Peyer's patch (tissue), 4 donors: ENCODE results near the gene DNAJC8. TPM values are rescaled to one million over a fixed set of nuclear protein-coding genes. Genes with fewer than 3 reads are reported as not detected.

Experiments
- DNase-seq, 3 donors: peaks; one replicate each; pipeline ENCODE4 v3.0.0-alpha.2; 2017 to 2019
- H3K27ac ChIP-seq, 4 donors: fragments of 200-600 bp; sonication (generic); one replicate each; pipeline ENCODE4 v1.5.1; 2016 to 2019
- H3K27me3 ChIP-seq, 2 donors: fragments of 200-600 bp; sonication (generic); one replicate each; pipeline ENCODE4 v1.5.1; 2019
- H3K36me3 ChIP-seq, 3 donors: fragments of 200-600 bp; sonication (generic); one replicate each; pipeline ENCODE4 v1.5.1; 2016 to 2019
- H3K4me1 ChIP-seq, 4 donors: fragments of 200-600 bp; sonication (generic); one replicate each; pipeline ENCODE4 v1.5.1; 2016 to 2019
- H3K4me3 ChIP-seq, 4 donors: fragments of 200-600 bp; sonication (generic); 1 replicate in 3 of 4; 2 replicates in 1 of 4; pipeline ENCODE4 v1.5.1; 2016 to 2019; ENCODE audit warnings: mild to moderate bottlenecking in 1 of 4
- H3K9me3 ChIP-seq, 4 donors: fragments of 200-600 bp; sonication (generic); one replicate each; pipeline ENCODE4 v1.5.1; 2016 to 2019; ENCODE audit warnings: mild to moderate bottlenecking in 1 of 4
- CTCF ChIP-seq, 6 experiments: fragments of 450-650 bp in 4 of 6; fragments of 200-600 bp in 2 of 6; sonication (generic) in 1 of 6; IDR thresholded peaks; one replicate each; pipeline ENCODE4 v1.5.1; 2017 to 2019; ENCODE audit warnings: antibody characterized with exemption in 6 of 6, mild to moderate bottlenecking in 3 of 6, moderate library complexity in 1 of 6
- POLR2A ChIP-seq, 2 donors: fragments of 450-650 bp; IDR thresholded peaks; one replicate each; pipeline ENCODE4 v1.5.1; 2017; ENCODE audit warnings: antibody characterized with exemption in 2 of 2, mild to moderate bottlenecking in 2 of 2, moderate library complexity in 2 of 2
- total RNA-seq, 4 donors: library from RNA; depleted of rRNA; stranded (reverse); fragments of >200 nt; gene quantifications; one replicate each; pipeline ENCODE4 v1.1.0, GENCODE V29; 2016

The DNAJC8 gene
- total RNA-seq, 4 donors from 2014 or later = 25.9 to 52.8 (median 33.0) TPM

- Histone ChIP-seq H3K27me3 (no peaks in the 10 kb centered on the region), H3K9me3 (no peaks in the 10 kb centered on the region), H3K36me3 (peaks cover 0 to 26% (median 0%) of the 10 kb centered on the region in 3 donors), H3K4me1 (peaks cover 0 to 31% (median 0%) of the 10 kb centered on the region in 4 donors), H3K4me3 (no peak overlapping the region), H3K27ac (no peak overlapping the region)
- DNase-seq = no peak
- TF ChIP-seq POLR2A (IDR thresholded peaks at IDR 0.05) = no peak
Observed at GRCh38 chr1:28266920-28267322, 34.1 kb upstream of the DNAJC8 start.

GRCh38 chr1:28265577-28265976 is 32.7 kb upstream of the DNAJC8 start:
- DNase-seq = no peak
- H3K27me3 ChIP-seq = no peaks in the 10 kb centered on the region
- peaks cover 0 to 15% (median 0%) of the 10 kb centered on the region in 3 donors for H3K36me3 ChIP-seq
- no peak overlapping the region for H3K4me3 ChIP-seq
- peaks cover 0 to 43% (median 0%) of the 10 kb centered on the region in 4 donors for H3K4me1 ChIP-seq
- no peaks in the 10 kb centered on the region for H3K9me3 ChIP-seq
- no peak for TF ChIP-seq POLR2A (IDR thresholded peaks at IDR 0.05)
- TF ChIP-seq CTCF (IDR thresholded peaks at IDR 0.05) = no peak
- no peak overlapping the region for H3K27ac ChIP-seq

DNA sequence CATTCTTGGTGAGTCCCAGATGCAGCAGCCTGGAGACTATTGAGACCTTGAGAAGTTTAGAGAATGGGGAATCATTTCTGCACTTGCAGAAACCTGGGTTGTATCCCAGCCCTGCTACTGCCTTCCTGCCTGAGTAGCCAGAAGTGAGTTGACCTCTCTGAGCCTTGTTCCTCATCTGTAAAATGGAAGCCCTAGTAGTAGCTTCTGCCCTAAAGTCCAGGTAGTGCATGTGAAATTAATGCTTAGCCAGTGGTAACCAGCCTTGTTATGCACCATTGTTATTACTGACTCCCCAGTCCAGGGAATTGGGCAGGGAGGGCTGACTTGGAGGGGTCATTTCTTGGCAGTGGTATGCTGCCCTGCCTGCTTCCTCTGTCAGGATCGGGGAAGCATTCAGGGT is 32.1 kb upstream of the DNAJC8 start:
- peaks cover 0 to 43% (median 0%) of the 10 kb centered on the region in 4 donors for H3K4me1 ChIP-seq
- no peak for TF ChIP-seq POLR2A (IDR thresholded peaks at IDR 0.05)
- no peak for TF ChIP-seq CTCF (IDR thresholded peaks at IDR 0.05)
- no peak for DNase-seq
- H3K27me3 ChIP-seq = no peaks in the 10 kb centered on the region
- peaks cover 0 to 10% (median 0%) of the 10 kb centered on the region in 3 donors for H3K36me3 ChIP-seq
- H3K27ac ChIP-seq = no peak overlapping the region
- H3K4me3 ChIP-seq = no peak overlapping the region
- H3K9me3 ChIP-seq = no peaks in the 10 kb centered on the region

- no peak for DNase-seq
- Histone ChIP-seq H3K27ac (peak overlapping the region in 2 of 4 donors; percentile 85 to 94), H3K9me3 (no peaks in the 10 kb centered on the region), H3K36me3 (no peaks in the 10 kb centered on the region), H3K27me3 (no peaks in the 10 kb centered on the region), H3K4me1 (peaks cover 0 to 49% (median 0%) of the 10 kb centered on the region in 4 donors), H3K4me3 (peak overlapping the region; percentile 68 to 99 (median 86))
- TF ChIP-seq POLR2A (IDR thresholded peaks at IDR 0.05) (no peak), CTCF (IDR thresholded peaks at IDR 0.05) (no peak)
Observed at GRCh38 chr1:28260803-28261174, 28.0 kb upstream of the DNAJC8 start.

GRCh38 chr1:28259934-28260802 is 27.3 kb upstream of the DNAJC8 start:
- H3K4me1 ChIP-seq = peaks cover 0 to 47% (median 0%) of the 10 kb centered on the region in 4 donors
- H3K4me3 ChIP-seq = peak overlapping the region; percentile 68 to 99 (median 86)
- no peak for TF ChIP-seq CTCF (IDR thresholded peaks at IDR 0.05)
- no peak for TF ChIP-seq POLR2A (IDR thresholded peaks at IDR 0.05)
- H3K27me3 ChIP-seq = no peaks in the 10 kb centered on the region
- H3K9me3 ChIP-seq = no peaks in the 10 kb centered on the region
- H3K36me3 ChIP-seq = no peaks in the 10 kb centered on the region
- peak overlapping the region; percentile 76 to 94 (median 82) for H3K27ac ChIP-seq
- peak; percentile 24 to 80 (median 78) for DNase-seq

- Histone ChIP-seq H3K27ac (peak within 1 kb of the TSS; percentile 76 to 94 (median 82)), H3K4me1 (peaks cover 0 to 39% (median 0%) of the 10 kb centered on the region in 4 donors), H3K27me3 (no peaks in the 10 kb centered on the region), H3K4me3 (peak within 1 kb of the TSS; percentile 68 to 99 (median 86)), H3K9me3 (no peaks in the 10 kb centered on the region), H3K36me3 (no peaks in the 10 kb centered on the region)
- peak; percentile 99 to 100 (median 99) for DNase-seq
- TF ChIP-seq POLR2A (IDR thresholded peaks at IDR 0.05) = peak; percentile 98
- TF ChIP-seq CTCF (IDR thresholded peaks at IDR 0.05) = no peak
Observed at GRCh38 chr1:28259252-28259933, 26.6 kb upstream of the DNAJC8 start, which contains the start of gene SESN2. Gene SESN2 (plus strand): TSS chr1:28259518. CDS start chr1:28259848, 330 bp downstream.
